Activated B cell treated with CpG ODN at 0.5 μM for 24 hours (primary cell): ENCODE measurements around the gene PRR7. TPM values are rescaled to one million over a fixed set of nuclear protein-coding genes. Genes with fewer than 3 reads are reported as not detected.
A peak's percentile ranks its signal among the peaks of the same experiment; 100 is the strongest.

Experiments used
- ATAC-seq: fragments of 200-7000 bp; cut with Tn5 transposase; one replicate; pipeline ENCODE4 v1.10.0; 2021; ENCODE audit warnings: low read depth, mild to moderate bottlenecking, moderate library complexity
- CTCF ChIA-PET: fragments of 350-600 bp; sonication (Branson Sonifier 250); formaldehyde crosslinking; loops from one replicate; lab custom pipeline; 2021; ENCODE audit warnings: antibody characterized with exemption; lab: Charles Lee
- POLR2A ChIA-PET: fragments of 350-600 bp; sonication (Branson Sonifier 250); formaldehyde crosslinking; loops from one replicate; lab custom pipeline; 2021; ENCODE audit warnings: antibody characterized with exemption; lab: Charles Lee
- DNase-seq: peaks from one replicate; pipeline ENCODE4 v3.0.0; 2022
- H3K27ac Mint-ChIP-seq: one replicate; pipeline ENCODE4 v1.8.0; 2020; ENCODE audit warnings: mixed read lengths
- H3K27me3 Mint-ChIP-seq: one replicate; pipeline ENCODE4 v1.8.0; 2021; ENCODE audit warnings: mixed read lengths
- H3K36me3 Mint-ChIP-seq: one replicate; pipeline ENCODE4 v1.8.0; 2021; ENCODE audit warnings: low read depth, mixed read lengths
- H3K4me1 Mint-ChIP-seq: one replicate; pipeline ENCODE4 v1.8.0; 2021; ENCODE audit warnings: mixed read lengths
- H3K4me3 Mint-ChIP-seq: one replicate; pipeline ENCODE4 v1.8.0; 2020; ENCODE audit warnings: mild to moderate bottlenecking, mixed read lengths
- H3K9me3 Mint-ChIP-seq: one replicate; pipeline ENCODE4 v1.8.0; 2020; ENCODE audit warnings: mixed read lengths
- intact Hi-C: fragments of 100-400 bp; cut with micrococcal nuclease; formaldehyde crosslinking; loops from one replicate; pipeline ENCODE4 v1.15.1; 2024
- total RNA-seq: library from RNA; stranded (reverse); gene quantifications from 2 replicates; pipeline ENCODE4 v1.2.3, GENCODE V29; 2022
- TF ChIP-seq, protein P1 (sequence below): fragments of 200-600 bp; IDR thresholded peaks from one replicate; pipeline ENCODE4 v1.8.0; 2022; ENCODE audit warnings: antibody characterized with exemption, mild to moderate bottlenecking

Gene PRR7
- total RNA-seq, 1 donor from 2014 or later = 3.2 TPM

DNA sequence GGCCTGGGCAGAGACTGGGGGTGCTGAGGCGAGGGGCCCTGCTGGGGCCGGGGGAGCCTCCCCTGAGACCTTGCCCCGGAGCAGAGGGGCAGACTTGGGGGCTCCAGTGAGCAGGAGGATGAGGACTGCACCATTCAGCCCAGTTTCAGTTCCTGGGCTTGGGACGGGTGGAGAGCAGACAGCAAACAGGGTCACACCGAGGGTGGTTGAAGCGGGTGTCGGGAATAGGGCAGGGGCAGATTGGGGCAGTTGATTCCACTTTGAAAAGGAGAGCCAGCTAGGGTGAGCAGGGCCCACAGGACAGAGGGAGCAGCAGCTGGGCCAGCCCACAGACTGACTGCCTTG is 15.7 kb upstream of the PRR7 start:
- Mint-ChIP-seq H3K4me3 (peak overlapping the region; percentile 88), H3K27me3 (no peaks in the 10 kb centered on the region), H3K9me3 (no peaks in the 10 kb centered on the region), H3K36me3 (peaks cover 42% of the 10 kb centered on the region), H3K27ac (peak overlapping the region; percentile 89), H3K4me1 (peaks cover 75% of the 10 kb centered on the region)
- ChIA-PET POLR2A (interaction anchor here (0.9 to 12.5 kb wide), 9 partner anchors 14 to 894 kb away, joined by 3 to 296 read pairs (median 12); partner anchors contain the start of genes DOK3, PDLIM7, PFN3 and PRR7), CTCF (interaction anchor here (1.3 to 4.9 kb wide), 5 partner anchors 14 to 42 kb away, joined by 3 to 29 read pairs (median 20); partner anchors contain the start of gene PRR7)
- DNase-seq = peak; percentile 34
- intact Hi-C loops = loop anchor here (1.0 kb wide), 4 partner anchors 15 to 41 kb away; partner anchors contain the start of gene PRR7
- ATAC-seq = no peak
- TF ChIP-seq, protein P1, sequence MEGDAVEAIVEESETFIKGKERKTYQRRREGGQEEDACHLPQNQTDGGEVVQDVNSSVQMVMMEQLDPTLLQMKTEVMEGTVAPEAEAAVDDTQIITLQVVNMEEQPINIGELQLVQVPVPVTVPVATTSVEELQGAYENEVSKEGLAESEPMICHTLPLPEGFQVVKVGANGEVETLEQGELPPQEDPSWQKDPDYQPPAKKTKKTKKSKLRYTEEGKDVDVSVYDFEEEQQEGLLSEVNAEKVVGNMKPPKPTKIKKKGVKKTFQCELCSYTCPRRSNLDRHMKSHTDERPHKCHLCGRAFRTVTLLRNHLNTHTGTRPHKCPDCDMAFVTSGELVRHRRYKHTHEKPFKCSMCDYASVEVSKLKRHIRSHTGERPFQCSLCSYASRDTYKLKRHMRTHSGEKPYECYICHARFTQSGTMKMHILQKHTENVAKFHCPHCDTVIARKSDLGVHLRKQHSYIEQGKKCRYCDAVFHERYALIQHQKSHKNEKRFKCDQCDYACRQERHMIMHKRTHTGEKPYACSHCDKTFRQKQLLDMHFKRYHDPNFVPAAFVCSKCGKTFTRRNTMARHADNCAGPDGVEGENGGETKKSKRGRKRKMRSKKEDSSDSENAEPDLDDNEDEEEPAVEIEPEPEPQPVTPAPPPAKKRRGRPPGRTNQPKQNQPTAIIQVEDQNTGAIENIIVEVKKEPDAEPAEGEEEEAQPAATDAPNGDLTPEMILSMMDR = no peak

GRCh38 chr5:177431317-177432142 is 15.1 kb upstream of the PRR7 start:
- DNase-seq (peak; percentile 73), ATAC-seq (peak; percentile 53)
- CTCF ChIA-PET = interaction anchor here (1.3 to 4.9 kb wide), 5 partner anchors 13 to 42 kb away, joined by 3 to 29 read pairs (median 20); partner anchors contain the start of gene PRR7
- H3K9me3 Mint-ChIP-seq = no peaks in the 10 kb centered on the region
- TF ChIP-seq, protein P1 = no peak
- H3K36me3 Mint-ChIP-seq = peaks cover 40% of the 10 kb centered on the region
- H3K4me3 Mint-ChIP-seq = peak overlapping the region; percentile 88
- H3K4me1 Mint-ChIP-seq = peaks cover 70% of the 10 kb centered on the region
- intact Hi-C loops = loop anchor here (1.0 kb wide), 4 partner anchors 15 to 41 kb away; partner anchors contain the start of gene PRR7
- peak overlapping the region; percentile 89 for H3K27ac Mint-ChIP-seq
- POLR2A ChIA-PET = interaction anchor here (0.9 to 12.5 kb wide), 12 partner anchors 14 to 894 kb away, joined by 3 to 296 read pairs (median 5); partner anchors contain the start of genes DOK3, LMAN2, PDLIM7 and PFN3
- H3K27me3 Mint-ChIP-seq = no peaks in the 10 kb centered on the region

GRCh38 chr5:177432143-177432838 is 14.3 kb upstream of the PRR7 start:
- ChIA-PET POLR2A (interaction anchor here (0.6 to 12.5 kb wide), 11 partner anchors 13 to 895 kb away, joined by 3 to 296 read pairs (median 6); partner anchors contain the start of genes DOK3, LMAN2, PDLIM7 and PRR7), CTCF (interaction anchor here (1.3 to 4.9 kb wide), 4 partner anchors 13 to 29 kb away, joined by 4 to 29 read pairs (median 22); partner anchors contain the start of gene PRR7)
- Mint-ChIP-seq H3K27me3 (no peaks in the 10 kb centered on the region), H3K4me1 (peaks cover 73% of the 10 kb centered on the region), H3K36me3 (peaks cover 48% of the 10 kb centered on the region), H3K4me3 (peak overlapping the region; percentile 88), H3K27ac (peak overlapping the region; percentile 89), H3K9me3 (no peaks in the 10 kb centered on the region)
- TF ChIP-seq, protein P1 = no peak
- DNase-seq (no peak), ATAC-seq (no peak)
- intact Hi-C loops = no loop called here

- ATAC-seq (no peak), DNase-seq (no peak)
- Mint-ChIP-seq H3K9me3 (no peaks in the 10 kb centered on the region), H3K36me3 (peaks cover 55% of the 10 kb centered on the region), H3K27ac (peak overlapping the region; percentile 20), H3K27me3 (no peaks in the 10 kb centered on the region), H3K4me3 (no peak overlapping the region), H3K4me1 (peaks cover 65% of the 10 kb centered on the region)
- ChIA-PET CTCF (interaction anchor here (1.9 to 4.9 kb wide), 2 partner anchors 12 to 21 kb away, joined by 5 to 29 read pairs; partner anchors contain the start of gene PRR7), POLR2A (interaction anchor here (0.6 to 12.5 kb wide), 5 partner anchors 12 to 81 kb away, joined by 3 to 296 read pairs (median 14); partner anchors contain the start of genes LMAN2 and PRR7)
- TF ChIP-seq, protein P1 = no peak
- intact Hi-C loops = no loop called here
Observed at GRCh38 chr5:177432839-177433657, 13.6 kb upstream of the PRR7 start.
